Stimulated activated CD4-positive, alpha-beta T cell treated with anti-CD3 and anti-CD28 coated beads, Interleukin-12 subunit alpha, Interleukin-12 subunit beta, amount 100 ng/mL, for 4 hours (primary cell): ENCODE data around the gene UNC5A.

ENCODE experiments used
- DNase-seq: peaks from one replicate; pipeline ENCODE4 v3.0.0-alpha.2; 2020

The UNC5A gene

DNA sequence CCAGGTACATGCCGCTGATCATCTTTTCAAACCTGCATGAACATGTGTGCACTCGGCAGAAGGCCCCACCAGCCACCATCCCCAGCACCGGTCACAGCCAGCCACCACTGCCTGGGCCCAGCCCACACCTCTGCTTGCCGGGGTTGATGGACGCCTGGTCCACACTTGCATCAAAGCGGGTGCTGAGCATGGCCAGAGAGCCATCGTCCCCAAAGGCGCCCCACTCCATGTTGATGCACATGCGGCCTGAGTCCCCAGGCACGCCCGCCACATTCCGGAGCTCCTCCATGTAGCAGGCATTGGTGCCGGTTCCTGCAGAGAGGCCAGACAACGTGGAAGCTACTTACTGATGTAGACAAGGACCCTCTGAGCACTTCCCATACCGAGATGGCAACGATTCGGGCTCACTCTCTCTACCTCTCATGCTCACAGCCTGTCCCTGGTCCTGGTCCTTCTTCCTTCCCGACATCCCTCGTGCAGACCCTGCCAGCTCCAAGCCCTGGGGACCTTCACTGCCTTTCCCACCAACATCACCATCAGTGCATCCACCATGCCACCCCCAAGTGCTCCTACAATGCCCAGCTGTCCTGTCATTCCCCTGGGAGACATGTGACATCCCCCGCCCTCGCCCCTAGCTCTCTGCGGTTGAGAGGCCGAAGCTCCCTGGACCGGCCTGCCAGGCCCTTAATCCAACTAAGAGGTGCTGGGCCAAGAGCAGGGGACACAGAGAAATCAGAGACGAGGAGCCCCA is 71.6 kb downstream of the UNC5A start:
- DNase-seq = no peak

DNA sequence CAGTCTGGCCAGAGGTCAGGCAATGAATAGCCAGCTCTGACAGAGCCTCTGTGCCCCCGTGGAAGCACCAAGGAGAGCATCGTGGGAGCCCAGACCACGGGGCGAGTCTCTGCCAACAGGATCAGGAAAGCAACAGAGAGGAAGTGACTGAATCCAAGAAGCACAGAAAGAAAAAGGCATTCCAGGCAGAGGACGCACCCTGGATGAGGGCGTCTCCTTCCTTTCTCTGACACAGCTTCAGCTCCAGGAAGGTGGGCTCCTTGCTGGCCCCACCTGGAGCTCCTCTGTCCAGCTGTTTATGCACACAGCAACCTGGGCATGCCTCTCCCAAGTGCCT is 72.2 kb downstream of the UNC5A start:
- no peak for DNase-seq

DNA sequence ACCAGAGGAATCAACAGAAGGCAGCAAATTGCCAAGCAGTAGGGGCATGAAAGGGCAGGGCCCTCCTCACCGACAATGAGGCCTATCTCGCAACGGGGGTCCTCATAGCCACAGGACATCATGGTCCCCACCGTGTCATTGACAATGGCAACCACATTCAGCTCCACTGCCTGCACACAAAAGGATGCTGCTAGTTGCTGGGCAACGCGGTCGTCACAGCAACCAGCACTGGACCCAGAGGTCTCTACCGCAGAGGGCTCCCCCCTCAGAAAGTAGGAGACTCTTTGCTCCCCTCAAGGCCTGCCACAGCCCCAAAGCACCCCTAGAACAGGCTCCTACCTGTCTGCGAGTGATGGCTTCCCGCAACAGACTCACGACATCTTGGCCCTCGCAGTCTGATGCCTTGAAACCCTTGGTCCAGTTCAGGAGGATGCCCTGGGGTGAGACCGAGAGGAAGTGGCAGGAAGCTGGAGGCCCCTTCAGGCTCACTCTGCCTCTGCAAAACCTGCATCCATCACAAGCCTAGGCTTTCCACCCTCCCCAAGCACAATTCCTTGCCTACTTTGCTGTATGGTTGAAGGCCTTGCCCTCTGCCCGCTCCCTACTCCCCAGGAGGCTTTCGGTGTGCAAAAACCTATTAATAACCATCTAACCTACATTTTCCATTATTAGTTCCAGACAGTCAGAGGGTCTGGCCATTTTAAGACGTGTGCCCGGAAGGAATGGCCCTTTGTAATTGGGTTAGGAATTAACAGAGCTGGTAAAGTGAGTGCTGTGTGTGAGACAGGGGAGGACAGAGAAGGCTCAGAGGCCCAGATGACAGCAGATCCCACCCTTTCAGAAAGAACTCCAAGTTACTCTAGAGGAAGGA is 73.6 kb downstream of the UNC5A start:
- no peak for DNase-seq

DNA sequence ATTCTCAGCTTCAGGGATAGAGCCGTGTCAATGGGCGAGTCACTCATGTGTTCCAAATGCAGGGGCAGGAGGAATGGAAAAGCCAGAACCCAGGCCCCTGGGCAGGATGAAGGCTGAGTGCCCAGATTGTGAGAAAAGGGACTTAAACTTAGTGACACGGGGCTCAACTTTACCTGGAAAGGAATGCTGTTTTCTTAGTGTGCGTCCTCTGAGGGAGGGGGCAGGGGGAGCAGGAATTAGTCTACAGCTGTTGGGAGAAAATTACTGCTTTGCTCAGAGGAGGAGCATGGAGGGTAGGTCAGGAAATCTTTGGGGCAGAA is 74.2 kb downstream of the UNC5A start:
- no peak for DNase-seq

DNA sequence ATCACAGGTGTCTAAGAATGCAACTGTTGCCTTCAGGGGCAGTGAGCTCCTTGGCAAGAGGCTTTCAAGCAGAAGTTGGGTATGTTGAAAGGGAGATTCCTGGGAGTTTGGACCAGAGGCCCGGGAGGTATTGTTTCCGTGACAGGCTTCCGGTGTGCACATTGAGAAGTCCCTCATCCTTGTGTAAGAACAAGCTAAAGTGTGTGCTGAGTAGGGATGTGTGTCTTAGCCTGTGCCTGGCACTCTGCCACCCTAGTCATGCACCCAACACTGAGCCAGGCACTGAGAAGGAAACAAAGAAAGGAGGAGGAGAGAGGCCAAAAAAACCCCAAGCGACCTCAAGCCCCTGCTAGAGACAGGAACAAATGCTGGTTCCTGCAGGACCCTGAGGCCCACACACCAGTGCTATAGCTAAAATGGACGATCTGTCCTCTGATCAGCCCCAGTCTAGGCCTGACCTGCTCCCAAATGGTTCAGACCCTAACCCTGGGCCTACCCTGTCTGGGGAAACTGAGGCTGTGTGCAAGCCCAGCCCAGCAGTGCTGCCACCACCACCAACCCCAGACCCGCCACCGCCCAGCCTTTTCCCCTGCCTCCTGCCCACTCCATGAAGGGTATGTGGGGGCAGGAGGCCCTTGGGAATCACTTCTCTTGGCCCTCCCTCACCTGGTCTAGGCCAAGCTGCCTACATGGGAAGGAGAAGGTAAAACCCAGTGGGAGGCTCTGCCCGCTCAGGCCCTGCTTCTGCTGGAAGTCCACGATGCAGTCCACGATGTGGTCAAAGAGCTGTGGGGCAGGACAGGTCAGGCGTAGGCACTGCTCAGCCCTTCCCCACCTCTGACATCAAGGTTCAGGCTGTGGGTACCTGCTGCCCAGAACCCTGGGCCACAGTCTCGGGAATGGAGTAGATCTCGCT is 76.2 kb downstream of the UNC5A start:
- DNase-seq = no peak

DNA sequence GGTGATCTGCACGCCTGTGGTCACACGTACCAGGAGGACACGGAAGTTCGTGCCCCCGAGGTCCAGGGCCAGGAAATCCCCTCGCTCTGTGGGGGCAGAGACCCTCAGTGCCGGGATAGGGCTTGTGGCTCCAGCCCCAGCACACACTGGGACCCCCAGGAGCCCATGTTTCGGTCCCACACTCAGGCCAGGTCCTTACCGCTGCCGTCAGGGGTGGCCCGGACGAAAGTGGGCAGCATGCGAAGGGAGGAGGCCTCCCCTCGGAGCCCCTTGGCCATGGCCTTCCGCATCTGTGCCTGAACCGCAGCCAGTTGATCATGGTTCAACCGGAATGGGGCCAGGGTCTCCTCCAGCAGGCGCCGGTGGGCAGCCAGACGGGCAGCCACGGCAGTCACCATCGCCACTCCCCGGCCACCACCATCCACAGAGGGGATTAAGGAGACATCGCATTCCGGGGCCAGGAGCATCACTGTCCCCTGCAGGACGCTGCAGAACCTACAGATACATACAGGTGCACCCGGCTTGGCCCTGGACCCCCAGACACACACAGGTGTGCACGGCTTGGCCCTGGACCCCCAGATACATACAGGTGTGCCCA is 77.0 kb downstream of the UNC5A start:
- DNase-seq = no peak

DNA sequence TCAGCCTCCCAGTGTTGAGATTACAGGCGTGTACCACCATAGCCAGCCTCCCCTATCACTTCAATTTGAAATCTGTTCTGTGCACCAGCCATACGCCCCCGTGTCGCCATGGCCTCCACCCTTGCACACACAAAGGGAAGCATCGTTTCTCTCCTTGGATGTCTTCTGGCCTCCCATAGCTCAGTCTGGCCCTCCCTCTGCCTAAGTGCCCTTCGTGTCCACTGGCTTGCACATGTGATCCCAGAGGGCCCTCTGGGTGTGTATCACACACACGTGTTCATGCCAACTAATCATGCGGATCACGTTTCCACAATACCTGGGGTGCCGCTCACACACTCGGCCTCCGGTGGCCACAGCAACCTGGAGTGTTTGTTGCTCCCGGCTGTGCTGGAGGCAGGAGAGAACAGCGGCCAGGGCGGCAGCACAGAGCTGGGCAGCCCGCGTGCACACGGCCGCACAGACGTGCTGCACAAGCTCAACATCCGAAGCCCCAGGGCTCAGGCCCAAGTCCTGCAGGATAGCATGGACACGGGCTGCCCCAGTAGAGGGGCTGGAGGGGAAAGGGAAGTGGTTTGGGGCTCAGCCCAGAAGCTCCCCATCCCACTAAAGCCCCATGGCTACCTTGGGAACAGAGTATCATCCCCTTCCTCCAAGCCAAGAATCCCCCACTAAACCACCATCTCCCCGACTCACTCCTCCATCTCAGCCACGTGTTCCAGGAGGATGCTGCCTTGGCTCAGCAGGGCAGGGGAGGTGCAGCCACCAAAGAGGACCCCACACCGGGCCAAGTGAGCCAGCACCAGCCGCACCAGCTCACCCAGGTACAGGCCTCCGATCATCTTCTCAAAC is 77.9 kb downstream of the UNC5A start:
- DNase-seq = no peak

DNA sequence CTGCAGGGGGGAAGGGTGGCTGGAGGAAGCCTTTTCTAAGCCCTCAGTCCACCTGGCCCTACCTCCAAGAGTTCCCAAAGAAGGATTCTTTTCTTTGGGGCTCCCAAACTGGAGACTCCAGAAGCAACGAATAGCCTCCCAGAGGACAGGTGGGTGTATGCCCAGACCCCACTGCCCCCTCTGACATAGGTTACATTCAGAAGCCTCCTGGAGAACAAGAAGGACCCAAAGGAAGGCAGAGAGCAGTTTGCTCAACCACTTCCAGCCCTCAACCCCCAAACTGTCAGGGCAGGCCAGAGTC is 78.5 kb downstream of the UNC5A start:
- DNase-seq = no peak

DNA sequence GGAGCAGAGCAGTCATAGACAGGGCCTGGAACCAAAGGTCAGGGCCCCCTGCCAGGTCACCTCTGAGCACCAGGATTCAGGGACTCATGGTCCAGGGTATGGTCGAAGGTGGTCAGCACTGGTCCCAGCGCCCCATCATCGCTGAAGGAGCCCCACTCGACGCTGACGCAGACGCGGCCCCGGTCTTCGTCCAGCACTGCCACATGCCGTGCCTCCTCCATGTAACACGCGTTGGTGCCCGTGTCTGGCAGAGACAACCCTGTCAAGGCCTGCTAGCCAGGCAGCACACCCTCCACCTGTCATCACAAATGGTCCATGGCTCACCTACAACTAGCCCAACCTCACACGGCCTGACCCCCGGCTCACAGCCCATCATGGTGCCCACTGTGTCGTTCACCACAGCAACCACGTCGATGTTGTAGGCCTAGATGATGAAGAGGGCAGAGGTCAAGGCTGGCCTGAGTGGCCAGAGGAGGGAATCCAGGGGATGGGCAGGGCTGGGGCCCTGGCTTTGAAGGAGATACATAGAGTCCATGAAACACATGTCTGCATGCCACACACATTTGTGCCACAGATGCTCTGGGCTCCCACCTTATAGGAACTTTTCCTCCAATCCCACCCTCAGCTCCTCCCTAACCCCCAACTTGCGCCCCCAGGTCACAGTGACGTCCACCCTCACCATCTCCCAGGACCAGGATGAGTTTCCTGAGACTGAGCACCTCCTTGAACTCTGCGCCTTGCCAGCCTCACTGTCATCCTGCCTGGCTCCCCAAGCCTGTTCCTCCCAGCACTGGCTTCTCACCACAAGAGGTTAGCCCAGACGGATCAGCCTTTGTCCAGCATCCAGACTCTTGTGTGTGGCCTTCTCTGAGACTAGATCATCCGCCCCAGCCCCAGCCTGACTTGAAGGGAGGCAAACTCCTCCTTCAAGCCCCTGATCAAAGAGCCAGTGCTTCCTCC is 79.2 kb downstream of the UNC5A start:
- no peak for DNase-seq

DNA sequence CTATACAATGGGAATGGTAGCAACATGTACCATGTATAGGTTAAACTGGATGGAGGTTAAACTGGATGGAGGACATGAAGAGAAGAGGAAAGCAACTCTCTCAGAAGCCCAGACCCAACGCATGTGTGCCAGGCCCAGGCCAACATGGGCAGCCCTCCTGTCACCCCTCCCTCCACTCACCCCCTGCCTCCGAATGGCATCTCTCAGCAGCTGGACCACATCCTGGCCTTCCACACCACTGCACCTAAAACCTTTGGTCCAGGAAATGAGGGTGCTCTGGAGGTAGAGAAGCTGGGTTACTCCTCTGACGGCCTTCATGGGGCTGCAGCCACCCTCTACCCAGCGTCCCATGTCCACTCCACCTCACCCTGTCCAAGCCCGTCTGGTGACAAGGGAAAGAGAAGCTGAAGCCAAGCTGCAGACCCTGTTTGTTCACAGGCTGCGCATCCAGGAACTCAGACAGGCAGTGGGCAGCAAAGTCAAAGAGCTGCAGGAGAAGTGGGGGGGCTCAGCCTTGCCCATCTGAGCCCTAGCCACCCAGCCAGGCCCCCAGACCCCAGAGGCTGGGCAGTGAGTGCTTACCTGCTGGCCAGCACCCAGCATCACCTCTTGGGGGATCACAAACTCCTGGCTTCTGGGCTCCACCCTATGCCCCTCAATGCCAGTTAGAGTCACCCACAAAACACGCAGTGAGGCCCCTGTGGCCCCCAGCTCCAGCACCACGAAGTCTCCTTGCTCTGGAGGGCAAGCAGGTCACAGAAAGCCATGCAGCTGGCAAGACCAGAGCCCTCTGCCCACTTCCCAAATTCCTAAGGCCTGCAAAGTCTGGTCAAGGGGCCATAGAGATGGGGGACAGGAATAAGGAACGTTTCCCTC is 80.3 kb downstream of the UNC5A start:
- no peak for DNase-seq

DNA sequence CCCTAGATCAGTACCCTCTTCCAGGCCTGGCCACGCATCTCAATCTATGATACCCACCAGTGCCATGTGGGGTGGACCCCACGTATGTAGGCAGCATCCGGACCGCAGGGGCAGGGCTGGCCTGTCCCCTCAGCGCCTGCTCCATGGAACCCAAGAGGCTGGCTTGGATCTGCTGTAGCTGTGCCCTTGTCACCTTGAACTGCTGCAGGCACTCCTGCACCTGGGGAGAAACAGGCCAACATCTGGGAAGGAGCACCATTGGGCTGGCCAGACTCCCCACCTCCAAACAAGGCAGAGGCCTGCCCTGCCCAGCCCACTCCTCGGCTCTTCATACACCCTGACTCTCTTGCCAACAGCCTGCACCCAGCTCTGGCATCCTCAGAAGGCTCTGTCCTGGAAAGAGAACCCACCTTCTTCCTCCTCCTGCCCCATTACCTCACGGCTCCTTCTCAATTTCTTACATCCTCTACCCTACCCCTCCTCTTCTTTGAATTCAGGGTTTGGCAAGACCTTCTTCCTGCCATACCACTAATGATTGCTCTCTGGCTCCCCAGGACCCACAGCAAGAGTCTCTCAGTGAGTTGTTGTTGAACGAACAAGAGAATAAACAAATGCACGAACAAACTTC is 81.1 kb downstream of the UNC5A start:
- DNase-seq = no peak

DNA sequence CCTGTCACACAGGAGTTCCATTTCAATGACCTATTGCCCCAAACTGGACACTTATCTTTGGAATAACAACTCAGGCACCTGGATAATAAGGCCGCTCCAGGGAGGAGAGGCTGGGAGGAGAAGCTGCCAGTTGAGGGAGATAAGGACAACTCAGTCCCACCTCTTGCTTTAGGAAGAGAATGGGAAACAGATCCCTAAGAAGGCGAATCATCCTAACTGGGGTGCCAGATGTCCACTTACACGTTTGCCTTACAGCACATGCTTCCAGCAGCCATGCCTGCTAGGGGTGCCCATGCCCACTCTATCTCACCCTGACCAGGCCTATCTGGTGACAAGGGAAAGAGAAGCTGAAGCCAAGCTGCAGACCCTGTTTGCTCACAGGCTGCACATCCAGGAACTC is 82.3 kb downstream of the UNC5A start:
- no peak for DNase-seq

DNA sequence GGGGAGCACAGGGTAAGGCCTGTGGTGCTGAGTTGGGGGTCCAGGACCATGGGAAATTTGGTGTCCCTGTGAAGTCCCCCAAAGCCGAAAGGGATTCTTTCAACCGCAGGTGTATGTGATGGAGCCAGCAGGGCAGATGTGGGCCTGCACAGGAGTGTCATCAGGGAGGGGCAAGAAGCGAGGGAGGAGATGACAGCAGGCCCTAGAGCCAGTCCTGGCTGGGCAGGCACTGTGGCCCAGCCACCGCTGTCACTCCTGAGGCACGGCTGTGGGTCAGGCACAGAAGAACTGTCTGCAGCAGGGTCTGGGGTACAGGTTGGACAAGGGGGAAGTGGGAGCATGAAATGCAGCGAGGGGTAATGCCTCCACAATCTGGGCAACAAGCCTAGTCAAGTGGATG is 83.9 kb downstream of the UNC5A start:
- no peak for DNase-seq

DNA sequence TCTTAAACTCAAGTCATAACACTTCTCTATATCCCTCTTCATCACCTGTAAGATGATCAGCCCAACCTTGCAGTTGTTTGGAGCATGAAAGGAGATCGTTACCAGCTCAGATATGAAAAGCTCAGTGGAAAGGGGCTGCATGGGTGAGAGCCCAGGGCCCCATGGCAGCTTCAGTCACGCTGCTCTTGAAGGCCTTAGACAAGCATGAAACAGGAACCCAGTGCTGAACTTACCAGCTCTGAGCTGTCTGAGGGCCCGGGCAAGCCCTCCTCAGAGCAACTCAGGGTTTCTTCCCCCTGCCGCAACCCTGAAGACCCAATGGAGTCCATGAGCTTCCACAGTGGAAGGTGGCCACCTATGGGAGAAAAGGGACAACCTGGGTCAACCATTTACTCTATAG is 85.5 kb downstream of the UNC5A start:
- DNase-seq = no peak

DNA sequence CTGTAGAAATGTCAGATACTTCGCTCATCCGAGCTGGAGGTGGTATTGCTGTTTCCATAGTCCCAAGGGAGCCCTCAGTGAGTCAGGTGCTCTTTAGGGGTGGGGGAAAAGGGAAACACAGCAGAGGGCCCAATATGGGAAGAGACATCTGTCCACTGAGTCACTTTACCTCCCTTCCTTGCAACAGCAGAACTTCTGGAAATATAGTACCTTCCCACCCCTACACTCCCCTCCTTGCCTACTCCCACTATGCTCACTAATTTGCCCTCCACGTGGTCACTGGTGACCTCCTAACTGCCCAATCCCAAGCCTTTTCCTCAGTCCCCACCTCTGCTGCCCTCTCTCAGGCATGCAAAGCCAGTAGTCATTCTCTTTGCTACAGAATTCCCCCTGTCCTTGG is 86.9 kb downstream of the UNC5A start:
- no peak for DNase-seq

DNA sequence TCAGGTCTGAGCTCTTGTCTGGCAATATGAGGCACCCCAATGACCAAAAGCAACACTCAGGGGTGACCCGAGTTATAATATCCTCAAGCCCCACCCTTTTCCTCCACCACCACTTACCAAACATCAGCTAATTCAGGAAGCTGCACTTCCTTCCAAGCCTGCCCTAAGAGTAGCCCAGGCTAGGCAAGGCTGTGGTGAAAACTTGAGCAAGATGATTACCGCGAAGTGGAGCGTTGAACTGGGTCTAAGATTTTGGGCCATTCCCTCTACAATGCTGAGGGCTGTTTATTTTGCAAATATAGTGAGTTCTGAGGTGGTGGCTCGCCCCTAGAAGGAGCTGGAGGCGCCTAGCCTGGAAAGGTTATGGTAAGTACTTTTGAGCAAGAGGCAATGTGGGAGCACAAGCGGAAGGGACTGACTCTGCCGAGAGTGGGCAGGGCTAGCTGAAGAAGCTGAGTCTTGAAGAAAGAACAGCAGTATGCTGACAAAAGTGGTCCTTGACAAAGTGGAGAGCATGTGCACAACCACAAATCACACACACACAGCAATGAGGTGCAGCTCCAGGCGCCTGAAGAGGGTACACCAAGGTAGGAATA is 89.0 kb downstream of the UNC5A start, which contains the start of gene HK3:
HK3 (minus strand) TSS at position 51 of the 596 bp plus-strand sequence. CDS start 3,187 bp downstream, outside the sequence.
- DNase-seq = no peak

DNA sequence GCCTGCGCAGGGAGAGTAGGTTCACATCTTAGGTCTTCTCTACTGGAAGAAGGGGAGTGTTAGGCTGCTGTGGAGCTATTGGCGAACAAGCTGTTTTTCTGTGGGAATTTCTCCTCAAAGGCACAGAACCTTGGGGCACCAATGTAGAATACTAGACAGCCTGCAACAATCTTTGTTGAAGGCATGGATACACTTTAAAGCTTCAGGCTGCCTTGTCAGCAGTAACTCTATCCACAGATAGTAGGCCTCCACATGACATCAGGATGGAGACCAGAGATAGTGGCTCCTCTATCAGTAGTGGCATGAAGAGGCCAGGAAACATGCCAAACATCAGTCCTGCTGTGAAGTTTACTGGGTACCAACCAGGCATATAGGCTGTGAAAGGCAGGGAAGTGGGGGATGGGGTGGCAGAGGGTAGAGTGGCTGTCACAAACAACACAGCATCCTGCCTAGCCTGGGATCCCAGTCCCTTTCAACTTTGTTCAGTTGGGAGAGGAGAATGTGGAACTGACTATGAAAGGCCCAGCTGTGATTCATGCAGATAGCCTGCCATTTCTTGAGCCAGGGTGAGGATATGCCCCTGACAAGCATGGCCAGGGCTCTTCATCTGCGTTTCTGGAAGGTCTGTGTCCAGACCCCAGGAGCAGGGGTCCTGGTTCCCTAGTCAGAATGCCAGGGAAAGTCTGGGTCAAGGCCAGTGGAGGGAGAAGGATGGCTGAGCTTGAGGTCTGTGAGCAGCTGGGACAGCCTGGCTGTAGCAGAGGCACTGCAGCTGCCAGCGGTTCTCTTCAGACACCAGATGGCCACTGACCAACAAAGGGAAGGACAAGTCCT is 89.8 kb downstream of the UNC5A start:
- DNase-seq = no peak

DNA sequence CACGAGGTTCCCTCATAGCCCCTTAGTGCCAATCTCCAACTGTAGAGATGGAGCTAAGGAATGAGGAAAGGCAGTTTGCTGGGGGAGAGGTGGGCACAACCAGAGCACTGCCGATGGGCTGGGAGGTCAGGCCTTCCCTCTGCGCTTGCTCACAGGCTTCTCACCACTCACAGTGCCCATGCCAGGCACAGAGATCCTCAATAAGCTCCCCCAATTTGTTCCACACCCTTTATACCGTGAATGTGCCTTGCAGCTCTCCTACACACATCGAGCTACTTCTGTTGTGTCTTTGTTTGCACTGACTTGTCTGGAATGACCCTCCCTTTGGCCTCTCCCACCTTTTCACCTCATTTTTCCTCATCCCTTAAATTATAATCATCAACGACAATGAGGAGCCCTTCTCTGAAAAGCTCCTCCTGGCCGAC is 90.4 kb downstream of the UNC5A start:
- DNase-seq = no peak
